Activated CD8-positive, alpha-beta memory T cell treated with anti-CD3 and anti-CD28 coated beads for 36 hours (primary cell): ENCODE measurements around the gene PCGF1. TPM values are rescaled to one million over a fixed set of nuclear protein-coding genes. Genes with fewer than 3 reads are reported as not detected.

Source experiments
- CTCF ChIA-PET: fragments of 350-600 bp; sonication (Branson Sonifier 250); formaldehyde crosslinking; loops from one replicate; lab custom pipeline; 2021; ENCODE audit warnings: antibody characterized with exemption; lab: Charles Lee
- POLR2A ChIA-PET: fragments of 350-600 bp; sonication (Branson Sonifier 250); formaldehyde crosslinking; loops from one replicate; lab custom pipeline; 2021; ENCODE audit warnings: antibody characterized with exemption; lab: Charles Lee
- total RNA-seq, 2 experiments: library from RNA; stranded (reverse); gene quantifications; one replicate each; pipeline ENCODE4 v1.2.3, GENCODE V29; 2021

The PCGF1 gene
- total RNA-seq, 2 experiments from 2014 or later = 23.8 to 26.1 TPM

DNA sequence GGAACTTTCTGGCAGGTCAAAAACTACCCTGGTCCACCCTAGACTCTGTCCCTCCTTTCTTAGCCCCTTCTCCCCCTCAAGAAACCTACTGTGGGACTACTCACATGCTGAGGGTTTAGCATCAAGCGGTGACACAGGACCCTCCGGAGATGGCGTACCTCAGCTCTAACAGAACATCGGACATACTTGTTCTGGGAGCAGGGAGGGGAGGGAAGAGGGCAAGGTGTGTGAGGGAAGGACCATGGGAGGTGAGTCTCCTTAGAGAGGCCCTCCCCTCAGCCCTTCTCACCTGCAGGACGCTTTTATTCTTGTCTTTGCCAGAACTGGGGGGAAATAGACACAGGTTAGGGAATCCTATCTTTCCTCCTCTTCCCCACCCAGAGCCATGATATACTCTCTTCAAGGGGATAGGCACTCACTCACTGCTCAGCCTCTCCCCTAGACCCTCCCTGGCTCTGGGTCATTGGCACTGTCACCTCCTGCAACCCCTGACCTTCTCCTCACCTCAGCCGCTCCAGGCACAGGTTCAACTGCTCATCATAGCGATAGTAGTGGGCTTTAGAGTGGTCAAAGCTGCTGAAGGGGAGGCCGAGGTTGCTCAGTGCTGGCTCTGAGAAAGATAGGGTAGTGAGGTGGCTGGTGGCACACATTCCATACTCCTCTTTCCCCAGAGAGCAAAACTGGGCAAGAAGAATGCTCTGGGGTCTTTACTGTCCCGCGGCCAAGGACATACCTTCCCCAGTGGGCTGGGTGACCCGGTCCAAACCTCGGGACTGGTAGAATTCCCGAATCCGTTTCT is 1.8 kb downstream of the PCGF1 start:
- ChIA-PET POLR2A (no interaction called here), CTCF (interaction anchor here (1.1 to 4.9 kb wide), 3 partner anchors 23 to 78 kb away, joined by 3 to 20 read pairs (median 5); partner anchors contain the start of genes CCDC142 and TTC31)

DNA sequence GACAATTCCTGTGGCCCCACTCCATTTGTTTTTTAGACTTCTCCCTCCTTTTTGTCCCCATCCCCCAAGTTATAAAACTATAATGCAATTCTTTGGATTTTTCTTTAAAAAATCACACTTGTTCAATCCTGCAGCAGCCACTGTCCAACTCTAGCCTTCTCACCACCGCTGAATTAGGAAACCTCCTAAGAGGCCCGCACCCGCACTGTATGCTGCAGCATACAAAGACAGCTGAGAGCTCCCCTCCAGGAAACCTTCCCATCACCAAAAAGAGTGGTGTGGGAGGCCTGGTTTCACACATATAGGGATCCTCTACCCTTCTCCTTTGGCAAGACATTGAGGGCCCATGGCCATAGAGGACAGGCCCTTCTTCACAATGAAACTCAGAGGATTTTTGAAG is 2.9 kb downstream of the PCGF1 start:
- ChIA-PET POLR2A (no interaction called here), CTCF (interaction anchor here (1.0 to 4.9 kb wide), 2 partner anchors 12 to 22 kb away, joined by 3 to 20 read pairs; partner anchors contain the start of genes CCDC142 and TTC31)

DNA sequence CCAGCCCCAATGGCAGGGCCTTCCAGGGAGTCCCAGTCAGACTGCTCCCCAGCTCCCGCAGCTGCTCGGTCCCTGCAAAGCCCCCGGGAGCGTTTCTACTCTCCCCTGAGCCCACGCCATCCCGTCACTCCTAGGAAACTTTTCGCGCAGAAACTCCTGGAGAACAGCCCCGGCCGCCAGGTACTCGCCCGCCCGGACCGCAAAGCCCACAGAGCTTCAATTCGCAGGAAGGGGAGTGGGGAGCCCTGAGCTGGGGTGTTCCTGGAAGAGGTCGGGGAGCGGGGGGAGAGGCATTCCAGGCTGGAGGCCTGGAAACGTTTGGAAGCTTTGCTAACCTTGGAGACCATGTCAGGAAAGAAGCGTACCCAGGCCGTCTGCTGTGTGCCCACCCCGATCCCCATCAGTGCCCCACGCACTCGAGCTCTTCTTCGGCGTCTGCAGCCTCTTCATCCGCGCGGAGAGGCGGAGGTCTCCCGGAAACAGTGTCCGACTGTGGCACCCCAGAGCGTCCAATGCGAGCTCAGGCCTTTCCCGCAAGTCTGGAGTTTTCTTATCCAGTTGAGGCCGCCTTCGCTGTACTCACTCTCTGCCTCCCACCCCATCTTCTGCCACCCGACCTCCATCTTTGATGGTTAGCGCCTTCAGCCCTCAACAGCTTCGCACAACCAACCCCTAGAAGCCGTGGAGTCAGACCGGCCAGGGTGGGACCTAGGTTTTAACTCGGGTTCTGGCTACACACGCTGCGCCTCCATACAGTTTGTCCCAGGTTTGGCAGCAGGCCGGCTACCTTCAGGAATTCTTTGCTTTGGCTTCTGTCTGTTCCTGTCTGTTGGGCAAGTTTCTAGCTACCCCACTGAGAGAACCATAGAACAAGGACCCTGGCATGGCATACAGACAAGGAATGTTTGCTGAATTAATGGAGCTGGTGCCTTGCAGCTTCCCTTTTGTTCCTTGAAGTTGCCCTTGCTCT is 3.7 kb downstream of the PCGF1 start:
- ChIA-PET POLR2A (interaction anchor here (0.8 to 1.0 kb wide), 2 partner anchors 9 to 45 kb away, joined by 3 read pairs; partner anchors contain the start of gene WBP1), CTCF (interaction anchor here (1.0 to 4.9 kb wide), 3 partner anchors 11 to 81 kb away, joined by 3 to 20 read pairs (median 4); partner anchors contain the start of genes CCDC142 and TTC31)

DNA sequence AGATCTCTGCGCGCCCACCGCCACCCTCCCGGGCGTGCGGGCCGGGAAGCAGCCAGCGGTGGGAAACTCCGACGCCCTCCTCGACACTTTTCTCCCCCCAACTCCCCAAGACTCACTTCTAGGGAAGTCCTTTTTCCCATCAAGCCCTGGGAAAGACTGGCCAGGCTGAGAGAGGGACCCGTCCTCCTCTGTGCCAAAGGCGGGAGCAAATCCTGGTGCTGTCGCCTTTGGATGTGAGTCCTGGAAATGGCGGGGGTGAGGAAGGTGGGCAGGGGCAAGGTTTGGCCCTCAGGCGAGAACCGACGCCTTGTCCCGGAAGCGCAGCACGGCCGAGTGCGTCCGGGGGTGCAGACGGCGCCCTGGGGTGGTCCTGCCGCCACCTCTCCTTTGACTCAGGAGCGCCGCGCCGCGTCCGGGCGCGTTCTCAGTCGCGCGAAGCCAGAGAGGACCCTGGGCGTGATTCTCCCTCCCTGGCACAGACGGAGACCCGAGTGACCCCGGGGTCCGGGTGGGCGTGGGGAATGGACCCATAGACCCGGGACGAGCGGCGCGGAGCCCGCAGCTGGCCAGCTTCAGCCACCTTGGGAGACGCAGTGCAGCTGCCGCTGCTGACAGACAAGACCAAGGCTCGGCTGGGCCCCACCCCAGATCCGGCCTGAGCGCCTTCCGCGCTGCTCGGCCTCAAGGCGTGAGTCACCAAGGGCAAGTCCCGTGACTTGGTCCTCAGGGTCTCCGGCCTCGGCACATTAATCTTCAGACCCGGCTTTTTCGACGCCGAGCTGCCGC is 4.6 kb downstream of the PCGF1 start:
- POLR2A ChIA-PET = interaction anchor here (0.5 to 0.8 kb wide), 2 partner anchors 25 to 44 kb away, joined by 3 read pairs; partner anchors contain the start of gene WBP1
- CTCF ChIA-PET = interaction anchor here (1.3 to 4.9 kb wide), 3 partner anchors 20 to 82 kb away, joined by 4 to 20 read pairs (median 12); partner anchors contain the start of genes CCDC142 and TTC31

DNA sequence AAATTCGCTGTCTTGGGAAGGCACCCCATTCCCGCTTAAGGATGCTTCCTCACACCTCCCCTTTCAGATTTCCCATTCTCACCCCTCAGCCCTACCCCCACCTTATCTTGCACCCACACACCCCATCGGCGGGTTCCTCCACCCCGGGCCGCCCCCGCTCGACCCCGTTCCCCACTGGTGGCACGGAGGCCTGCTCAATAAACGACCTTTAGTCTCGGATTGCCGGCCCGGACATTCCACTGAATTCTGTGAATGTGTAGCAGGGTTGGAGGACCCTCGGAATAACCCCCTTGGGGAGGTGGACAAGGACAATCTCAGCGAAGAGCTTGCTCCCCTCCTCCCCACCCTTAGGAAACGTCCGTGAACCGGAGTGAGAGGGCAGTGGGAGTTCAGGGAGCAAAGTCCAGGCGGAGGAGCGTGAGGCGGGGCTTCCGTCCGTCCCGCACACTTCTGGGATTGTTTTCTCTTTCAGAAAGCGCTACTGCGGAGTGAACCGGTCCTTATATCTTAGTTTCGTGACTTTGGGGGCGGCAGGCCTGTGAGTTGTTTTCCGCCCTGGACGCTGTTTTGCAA is 5.3 kb downstream of the PCGF1 start:
- POLR2A ChIA-PET = no interaction called here
- CTCF ChIA-PET = interaction anchor here (3.0 kb wide), 1 partner anchor 19 kb away, joined by 12 read pairs; the partner anchor contains the start of genes CCDC142 and TTC31

DNA sequence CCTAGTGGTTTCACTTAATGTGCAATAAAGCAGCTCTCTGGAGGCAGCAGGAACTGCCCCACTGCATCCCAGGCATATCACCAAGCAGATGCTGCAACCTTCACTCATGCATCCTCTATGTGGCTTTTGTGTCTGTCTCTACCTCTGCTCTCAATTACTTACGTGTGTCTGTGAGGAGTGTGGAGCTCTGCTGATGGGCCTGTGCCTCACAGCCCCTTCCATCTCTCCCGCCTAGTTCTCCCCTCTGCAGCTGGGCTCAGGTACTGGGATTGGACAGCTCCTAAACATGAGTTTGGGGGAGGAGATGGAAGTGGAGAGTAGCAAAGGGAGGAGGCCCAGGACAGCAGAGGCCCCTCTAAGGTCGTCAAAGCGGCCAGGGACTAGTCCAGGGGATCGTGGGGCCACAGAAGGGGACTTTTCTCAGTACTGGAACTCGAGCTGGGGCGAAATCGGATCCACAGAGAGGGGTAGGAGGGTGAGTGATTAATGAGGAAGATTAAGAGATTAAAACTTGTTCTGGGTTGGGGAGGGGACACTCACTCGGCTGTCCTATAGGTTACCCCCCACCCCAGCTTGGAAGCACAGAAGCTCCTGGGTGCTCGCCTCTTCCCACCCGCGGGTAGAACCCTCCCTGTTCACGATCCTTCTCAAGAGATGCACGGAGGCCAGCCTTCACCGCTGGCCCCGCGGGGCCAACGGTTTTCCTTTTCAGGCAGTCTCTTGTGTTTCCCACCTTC is 6.0 kb downstream of the PCGF1 start:
- ChIA-PET CTCF (interaction anchor here (0.6 to 3.0 kb wide), 4 partner anchors 16 to 28 kb away, joined by 3 to 12 read pairs (median 7); partner anchors contain the start of genes AUP1, CCDC142, HTRA2 and TTC31), POLR2A (interaction anchor here (1.3 kb wide), 1 partner anchor 29 kb away, joined by 8 read pairs; the partner anchor contains the start of genes AUP1 and HTRA2)

DNA sequence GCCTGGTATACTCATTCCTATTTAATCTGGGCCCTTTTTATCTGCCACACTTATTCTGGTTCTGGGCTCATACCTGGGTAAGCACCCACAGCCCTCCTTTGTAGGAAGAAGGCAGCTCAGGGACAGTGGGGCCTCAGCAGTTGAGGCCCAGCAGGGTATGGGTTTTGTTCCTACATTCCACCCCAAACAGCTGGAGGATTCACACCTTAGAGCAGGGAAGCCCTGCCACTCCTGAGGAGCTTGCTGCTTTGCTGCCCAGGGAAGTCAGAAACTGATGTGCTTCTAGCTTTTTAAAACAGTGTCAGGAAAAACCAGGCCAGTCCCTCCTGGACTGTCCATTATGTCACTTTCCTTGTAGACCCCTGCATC is 6.9 kb downstream of the PCGF1 start:
- CTCF ChIA-PET = interaction anchor here (1.1 to 3.0 kb wide), 4 partner anchors 8 to 29 kb away, joined by 4 to 12 read pairs (median 8); partner anchors contain the start of genes AUP1, CCDC142, HTRA2 and TTC31
- POLR2A ChIA-PET = interaction anchor here (0.5 to 1.3 kb wide), 2 partner anchors 26 to 30 kb away, joined by 4 to 8 read pairs; partner anchors contain the start of genes AUP1 and HTRA2

DNA sequence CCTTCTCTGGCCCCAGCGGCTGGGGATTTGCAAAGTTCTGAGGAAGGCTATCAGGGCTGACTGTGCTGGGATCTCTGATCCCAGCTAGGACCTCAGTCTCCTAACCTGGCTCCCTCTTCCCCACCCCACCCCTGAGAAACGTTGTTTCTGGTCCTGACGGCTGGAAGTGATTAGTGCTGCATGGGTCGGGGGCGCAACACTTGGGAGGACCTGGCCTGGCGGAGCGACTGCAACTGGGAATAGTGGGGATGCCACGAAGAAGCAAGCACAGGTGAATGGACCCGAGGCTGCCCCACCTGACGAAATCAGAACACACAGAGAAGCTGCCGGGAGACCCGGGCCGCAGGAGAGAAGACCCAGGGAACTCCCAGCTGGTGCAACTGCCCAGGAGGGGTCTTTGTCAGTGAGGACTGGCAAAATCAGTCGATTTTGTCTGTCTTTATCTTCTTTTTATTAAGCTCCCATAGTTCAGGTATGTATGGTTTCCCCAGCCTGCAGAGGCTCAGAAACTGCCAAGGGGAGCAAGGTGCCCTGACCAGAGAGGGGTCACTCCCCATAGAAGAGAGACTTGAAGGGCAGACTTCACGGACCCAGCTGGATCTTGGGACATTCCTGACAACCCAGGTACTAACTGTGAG is 7.4 kb downstream of the PCGF1 start:
- ChIA-PET POLR2A (interaction anchor here (1.3 kb wide), 1 partner anchor 30 kb away, joined by 8 read pairs; the partner anchor contains the start of genes AUP1 and HTRA2), CTCF (interaction anchor here (0.8 to 3.0 kb wide), 5 partner anchors 9 to 75 kb away, joined by 3 to 12 read pairs (median 5); partner anchors contain the start of genes AUP1, CCDC142, HTRA2 and TTC31)

DNA sequence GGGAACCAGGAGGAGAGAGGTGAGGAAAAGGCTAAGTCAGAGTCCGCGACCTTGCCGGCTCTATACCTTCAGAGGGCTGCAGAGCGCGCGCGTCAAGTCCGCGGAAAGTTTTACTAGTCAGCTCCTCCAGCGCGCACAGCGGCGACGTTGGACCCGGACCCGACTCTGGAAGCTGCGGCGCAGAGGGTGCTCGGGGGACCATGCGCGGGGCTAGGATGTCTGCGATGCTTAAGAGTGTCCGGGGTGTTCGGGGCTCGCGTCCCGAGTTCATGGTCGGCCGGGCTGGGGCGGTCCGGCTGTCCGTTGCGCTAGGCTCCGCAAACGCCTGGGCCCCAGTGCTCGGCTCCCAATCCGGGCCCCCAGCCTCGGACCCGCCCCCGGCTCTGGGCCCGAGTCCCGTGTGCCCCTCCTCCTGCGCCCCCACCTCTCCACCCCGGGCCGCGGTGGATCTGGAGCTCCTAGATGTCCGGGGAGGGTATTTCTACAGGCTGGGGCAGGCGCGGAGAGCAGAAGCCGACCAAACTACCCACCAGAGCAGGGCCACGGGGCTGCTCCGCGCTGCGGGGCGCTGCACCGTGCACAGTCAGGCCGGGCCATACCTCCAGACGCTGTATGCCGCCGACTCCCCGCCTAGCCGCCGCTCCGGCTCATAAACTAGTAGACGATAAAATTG is 8.1 kb downstream of the PCGF1 start, which contains the start of gene LBX2:
TSS of gene LBX2 (minus strand) at position 337 of the 673 bp plus-strand sequence. CDS start at position 271, 66 bp downstream.
- CTCF ChIA-PET = interaction anchor here (0.7 to 3.0 kb wide), 4 partner anchors 9 to 76 kb away, joined by 3 to 10 read pairs (median 4); partner anchors contain the start of genes AUP1 and HTRA2
- POLR2A ChIA-PET = interaction anchor here (0.6 to 1.1 kb wide), 2 partner anchors 17 to 30 kb away, joined by 3 read pairs; partner anchors contain the start of gene AUP1

DNA sequence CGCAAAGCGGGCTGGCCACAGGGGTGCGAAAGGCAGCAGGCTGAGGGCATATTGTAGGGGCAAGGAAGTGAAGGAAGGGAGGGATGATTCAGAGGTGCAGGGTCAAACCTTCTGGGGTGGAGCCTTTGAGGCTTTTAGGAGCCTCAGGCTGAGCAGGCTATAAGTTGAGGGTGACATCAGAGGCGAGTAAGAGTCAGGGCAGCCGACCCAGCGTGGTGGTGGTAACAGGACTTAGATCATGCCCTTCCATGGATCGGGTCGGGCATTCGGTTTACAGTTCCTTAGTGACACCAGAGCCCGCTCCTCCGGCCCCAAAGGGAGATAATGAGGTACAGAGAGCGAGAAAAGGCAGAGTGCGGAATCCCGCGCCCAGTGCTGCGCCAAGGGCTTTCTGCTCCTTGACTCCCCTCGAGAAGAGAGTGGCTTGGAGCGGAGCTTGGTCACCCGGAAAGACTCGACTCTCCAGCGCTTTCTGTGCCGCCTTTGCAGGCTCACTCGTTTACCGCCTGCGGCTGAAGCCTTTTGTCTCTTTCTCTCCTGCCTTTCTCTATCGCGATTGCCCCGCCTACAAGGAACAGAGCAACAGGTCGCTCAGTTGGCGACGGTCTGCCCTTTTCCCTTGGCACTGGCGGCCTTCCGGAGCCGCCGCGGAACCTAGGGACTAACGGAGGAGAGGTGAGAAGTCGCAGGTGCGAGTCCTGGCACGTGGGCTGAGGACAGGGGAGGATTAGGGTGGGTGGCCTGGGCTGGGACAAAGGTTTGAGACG is 8.8 kb downstream of the PCGF1 start:
- CTCF ChIA-PET = interaction anchor here (0.7 to 3.0 kb wide), 3 partner anchors 17 to 77 kb away, joined by 3 to 10 read pairs (median 3); partner anchors contain the start of genes AUP1 and HTRA2
- POLR2A ChIA-PET = interaction anchor here (0.6 to 1.1 kb wide), 3 partner anchors 15 to 31 kb away, joined by 3 read pairs; partner anchors contain the start of genes AUP1 and TLX2

DNA sequence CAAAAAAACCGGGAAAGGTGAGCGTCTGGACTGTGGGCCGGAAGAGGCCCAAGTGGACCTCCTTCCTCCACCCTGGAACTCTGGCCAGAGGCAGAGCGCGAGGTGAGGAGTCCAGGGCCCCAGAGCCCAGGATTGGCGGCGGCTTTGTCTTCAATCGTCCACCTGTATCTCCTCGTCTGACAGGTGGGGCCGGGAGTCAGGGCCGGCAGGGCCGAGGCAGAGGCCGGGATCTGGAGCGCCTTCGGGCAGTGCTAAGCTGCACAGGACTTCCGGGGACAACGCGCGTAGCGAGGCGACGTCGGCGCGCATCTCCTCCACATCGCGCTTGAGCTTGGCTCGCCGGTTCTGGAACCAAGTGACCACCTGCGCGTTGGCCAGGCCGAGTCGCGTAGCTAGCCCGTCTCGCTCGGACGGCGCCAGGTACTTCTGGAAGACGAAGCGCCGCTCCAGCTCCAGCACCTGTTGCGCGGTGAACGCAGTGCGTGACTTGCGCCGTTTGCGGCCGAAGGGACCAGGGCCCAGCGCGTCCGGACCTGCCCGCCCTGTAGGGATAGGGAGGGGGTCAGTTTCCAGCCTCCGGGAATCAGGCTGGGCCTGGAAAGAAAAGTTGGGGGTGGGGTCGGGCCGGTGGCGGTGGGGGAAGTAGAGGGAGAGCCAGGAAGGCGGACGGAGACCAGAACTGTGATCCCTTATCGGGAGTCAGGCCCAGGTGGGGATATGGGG is 9.6 kb downstream of the PCGF1 start:
- ChIA-PET POLR2A (interaction anchor here (0.6 to 0.9 kb wide), 2 partner anchors 10 to 16 kb away, joined by 3 read pairs; partner anchors contain the start of genes PCGF1 and TLX2), CTCF (no interaction called here)

DNA sequence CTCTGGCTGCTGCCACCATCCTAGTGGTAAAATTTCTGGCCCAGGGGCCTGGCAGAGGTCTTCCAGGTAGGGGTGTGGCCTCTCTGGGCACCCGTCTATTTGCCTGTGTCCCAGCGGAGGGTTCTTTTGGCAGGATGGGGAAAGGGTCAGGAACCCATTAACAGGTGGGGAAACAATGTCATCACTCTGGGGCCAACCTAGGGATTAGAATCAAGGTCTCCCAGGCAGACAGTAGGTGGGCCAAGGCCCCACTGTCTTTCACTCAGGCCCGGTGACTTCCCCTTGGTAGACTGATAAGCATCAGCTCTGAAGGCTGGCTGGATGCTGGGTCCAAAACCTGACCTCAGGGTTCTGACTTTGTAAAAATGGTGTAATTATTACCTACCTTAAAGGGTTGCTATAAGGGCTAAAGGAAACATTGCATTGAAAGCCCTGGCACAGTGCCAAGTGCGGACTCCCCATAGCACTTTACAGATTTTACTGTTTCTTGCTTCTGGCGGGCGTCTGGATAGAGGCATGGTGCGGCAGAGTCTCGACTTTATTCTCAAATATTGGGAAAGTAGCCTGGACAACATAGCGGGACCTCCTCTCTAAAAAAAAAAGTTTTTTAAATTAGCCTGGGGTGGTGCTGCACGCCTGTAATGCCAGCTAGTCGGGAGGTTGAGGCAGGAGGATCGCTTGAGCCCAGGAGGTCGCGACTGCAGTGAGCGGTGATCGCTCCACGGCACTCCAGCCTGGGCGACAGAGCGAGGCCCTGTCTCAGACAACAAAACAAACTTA is 10.3 kb downstream of the PCGF1 start:
- CTCF ChIA-PET = no interaction called here
- POLR2A ChIA-PET = interaction anchor here (0.6 to 0.9 kb wide), 2 partner anchors 10 to 17 kb away, joined by 3 read pairs; partner anchors contain the start of genes PCGF1 and TLX2

DNA sequence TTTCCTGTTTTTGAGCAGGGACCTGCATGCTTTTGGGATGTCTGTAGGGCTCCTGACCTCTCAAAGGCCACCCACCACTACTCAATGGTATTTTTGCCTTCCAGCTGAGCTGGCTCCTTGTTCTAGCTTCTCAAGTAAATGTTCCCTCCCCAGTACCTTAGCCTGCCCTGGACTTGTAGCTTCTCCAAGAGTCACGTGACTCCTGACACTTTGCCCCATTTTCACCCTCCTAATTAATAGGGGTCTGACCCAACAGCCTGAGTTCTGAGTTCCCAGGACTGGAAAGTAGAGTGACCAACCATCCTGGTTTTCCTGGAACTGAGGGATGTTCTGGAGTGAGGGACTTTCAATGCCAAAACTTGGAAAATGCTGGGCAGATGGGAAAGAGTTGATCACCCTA is 12.1 kb downstream of the PCGF1 start:
- CTCF ChIA-PET = interaction anchor here (0.7 kb wide), 1 partner anchor 27 kb away, joined by 3 read pairs; no protein-coding TSS in a partner anchor
- POLR2A ChIA-PET = no interaction called here
